Sigmoid colon (tissue), 7 donors: Measurements from ENCODE around the gene LYRM4. TPM values are rescaled to one million over a fixed set of nuclear protein-coding genes. Genes with fewer than 3 reads are reported as not detected.

Experiments used
- DNase-seq: peaks from one replicate; pipeline ENCODE4 v3.0.0-alpha.2; 2019
- H3K27ac ChIP-seq, 4 donors: fragments of 200-600 bp; sonication (generic); one replicate each; pipeline ENCODE4 v1.5.1; 2016 to 2019; ENCODE audit warnings: mild to moderate bottlenecking in 1 of 4
- H3K27me3 ChIP-seq, 3 donors: fragments of 200-600 bp; sonication (generic); one replicate each; pipeline ENCODE4 v1.5.1; 2019; ENCODE audit warnings: mild to moderate bottlenecking in 1 of 3
- H3K36me3 ChIP-seq, 4 donors: fragments of 200-600 bp; sonication (generic); one replicate each; pipeline ENCODE4 v1.5.1; 2016 to 2019
- H3K4me1 ChIP-seq, 4 donors: fragments of 200-600 bp; sonication (generic); one replicate each; pipeline ENCODE4 v1.5.1; 2017 to 2019
- H3K4me3 ChIP-seq, 4 donors: fragments of 200-600 bp; sonication (generic); one replicate each; pipeline ENCODE4 v1.5.1; 2017 to 2019; ENCODE audit warnings: mild to moderate bottlenecking in 2 of 4, moderate library complexity in 1 of 4
- H3K9me3 ChIP-seq, 4 donors: fragments of 200-600 bp in 3 of 4; sonication (generic) in 3 of 4; one replicate each; pipeline versions ENCODE4 v1.5.1 to v1.6.1; 2013 to 2019
- CTCF ChIP-seq, 4 experiments: fragments of 450-650 bp in 3 of 4; fragments of 200-600 bp in 1 of 4; IDR thresholded peaks; one replicate each; pipeline ENCODE4 v1.5.1; 2016 to 2019; ENCODE audit warnings: antibody characterized with exemption in 4 of 4, mild to moderate bottlenecking in 3 of 4, moderate library complexity in 2 of 4
- EP300 ChIP-seq, 4 donors: sonication (generic); formaldehyde crosslinking; IDR thresholded peaks; one replicate each; pipeline ENCODE4 v1.6.1; 2017; ENCODE audit warnings: antibody characterized with exemption in 4 of 4
- POLR2A ChIP-seq, 2 donors: fragments of 450-650 bp; IDR thresholded peaks; one replicate each; pipeline ENCODE4 v1.6.1; 2016; ENCODE audit warnings: antibody characterized with exemption in 2 of 2, mild to moderate bottlenecking in 2 of 2, moderate library complexity in 2 of 2
- POLR2AphosphoS5 ChIP-seq, 4 donors: sonication (generic); formaldehyde crosslinking; IDR thresholded peaks; one replicate each; pipeline ENCODE4 v1.6.1; 2017; ENCODE audit warnings: antibody characterized with exemption in 4 of 4
- WGBS, 2 donors: extraction: QIAGEN DNeasy Blood & Tissue Kit; methylation state at CpG; one replicate each; pipeline ENCODE4 v1.1.7; 2013; 5-methylcytosine and 5-hydroxymethylcytosine counted together
- intact Hi-C: fragments of 100-400 bp; cut with DNase I; formaldehyde crosslinking; loops from one replicate; pipeline ENCODE4 v1.15.1; 2023
- polyA plus RNA-seq, 3 donors: library from polyadenylated mRNA; stranded (reverse); fragments of 200-250 nt; gene quantifications; one replicate each; pipeline ENCODE4 v1.2.3, GENCODE V29; 2013
- total RNA-seq, 4 donors: library from RNA; depleted of rRNA; stranded (reverse); fragments of >200 nt; gene quantifications; one replicate each; pipeline ENCODE4 v1.1.0, GENCODE V29; 2016
- donor health status: healthy with polysubstance abuse.
- donor health status: Bipolar disorder and iron deficiency.
- donor health status: healthy.

Gene LYRM4
- total and polyA plus RNA-seq, 7 donors: 11.3 to 29.3 (median 22.2) TPM

- intact Hi-C loops: no loop called here
- no peak overlapping the region for H3K27ac ChIP-seq
- no peaks in the 10 kb centered on the region for H3K36me3 ChIP-seq
Measured at GRCh38 chr6:5081182-5081581, 179.6 kb downstream of the LYRM4 start.

GRCh38 chr6:5080574-5080973, 180.2 kb downstream of the LYRM4 start:
- peaks cover 0 to 5% (median 2%) of the 10 kb centered on the region in 4 donors for H3K4me1 ChIP-seq
- intact Hi-C loops: no loop called here
- no peaks in the 10 kb centered on the region for H3K36me3 ChIP-seq
- 63 to 78% methylated on average over 3 of the region's 3 CpGs for WGBS, 2 donors
- TF ChIP-seq EP300 (IDR thresholded peaks at IDR 0.05) (no peak), POLR2AphosphoS5 (IDR thresholded peaks at IDR 0.05) (no peak), CTCF (IDR thresholded peaks at IDR 0.05) (no peak), POLR2A (IDR thresholded peaks at IDR 0.05) (no peak)
- H3K27me3 ChIP-seq: no peaks in the 10 kb centered on the region
- no peak for DNase-seq
- H3K27ac ChIP-seq: no peak overlapping the region
- H3K4me3 ChIP-seq: no peak overlapping the region
- H3K9me3 ChIP-seq: no peaks in the 10 kb centered on the region

More at GRCh38 chr6:5081182-5081581, 179.6 kb downstream of the LYRM4 start:
- H3K4me1 ChIP-seq: peaks cover 0 to 11% (median 7%) of the 10 kb centered on the region in 4 donors
- no peaks in the 10 kb centered on the region for H3K27me3 ChIP-seq
- no peaks in the 10 kb centered on the region for H3K9me3 ChIP-seq
- WGBS, 2 donors: 84 to 94% methylated on average over 3 of the region's 3 CpGs
- no peak for DNase-seq
- H3K4me3 ChIP-seq: no peak overlapping the region
- TF ChIP-seq EP300 (IDR thresholded peaks at IDR 0.05) (no peak), CTCF (IDR thresholded peaks at IDR 0.05) (no peak), POLR2AphosphoS5 (IDR thresholded peaks at IDR 0.05) (no peak), POLR2A (IDR thresholded peaks at IDR 0.05) (no peak)

- WGBS, 2 donors: 92 to 95% methylated on average over 2 of the region's 2 CpGs
- Histone ChIP-seq H3K27me3 (no peaks in the 10 kb centered on the region), H3K4me3 (no peak overlapping the region), H3K27ac (no peak overlapping the region), H3K36me3 (no peaks in the 10 kb centered on the region), H3K4me1 (peaks cover 0 to 5% (median 2%) of the 10 kb centered on the region in 4 donors), H3K9me3 (no peaks in the 10 kb centered on the region)
- intact Hi-C loops: no loop called here
- no peak for DNase-seq
- TF ChIP-seq CTCF (IDR thresholded peaks at IDR 0.05) (no peak), POLR2A (IDR thresholded peaks at IDR 0.05) (no peak), EP300 (IDR thresholded peaks at IDR 0.05) (no peak), POLR2AphosphoS5 (IDR thresholded peaks at IDR 0.05) (no peak)
Measured at GRCh38 chr6:5079692-5080091, 181.1 kb downstream of the LYRM4 start.

GRCh38 chr6:5078121-5078669, 182.6 kb downstream of the LYRM4 start:
- Histone ChIP-seq H3K4me1 (no peaks in the 10 kb centered on the region), H3K4me3 (no peak overlapping the region), H3K27me3 (no peaks in the 10 kb centered on the region), H3K27ac (no peak overlapping the region), H3K9me3 (no peaks in the 10 kb centered on the region), H3K36me3 (no peaks in the 10 kb centered on the region)
- no peak for TF ChIP-seq POLR2A (IDR thresholded peaks at IDR 0.05)
- TF ChIP-seq CTCF (IDR thresholded peaks at IDR 0.05): no peak
- TF ChIP-seq POLR2AphosphoS5 (IDR thresholded peaks at IDR 0.05): no peak
- TF ChIP-seq EP300 (IDR thresholded peaks at IDR 0.05): no peak
- WGBS, 2 donors: 40 to 72% methylated on average over 5 of the region's 5 CpGs
- intact Hi-C loops: no loop called here
- DNase-seq: no peak

GRCh38 chr6:5076931-5077330, 183.8 kb downstream of the LYRM4 start:
- DNase-seq: no peak
- Histone ChIP-seq H3K4me1 (no peaks in the 10 kb centered on the region), H3K27me3 (no peaks in the 10 kb centered on the region), H3K9me3 (no peaks in the 10 kb centered on the region), H3K27ac (no peak overlapping the region), H3K36me3 (no peaks in the 10 kb centered on the region), H3K4me3 (no peak overlapping the region)
- 94 to 95% methylated on average over 11 of the region's 11 CpGs for WGBS, 2 donors
- TF ChIP-seq EP300 (IDR thresholded peaks at IDR 0.05) (no peak), CTCF (IDR thresholded peaks at IDR 0.05) (no peak), POLR2AphosphoS5 (IDR thresholded peaks at IDR 0.05) (no peak), POLR2A (IDR thresholded peaks at IDR 0.05) (no peak)
- intact Hi-C loops: no loop called here
